Head of caudate nucleus (tissue), 42 donors: ENCODE measurements around the gene NTM.
A peak's percentile ranks its signal among the peaks of the same experiment; 100 is the strongest.
"Not testable (repeated sequence)": the region's sequence is repeated elsewhere in the genome, so short reads cannot be mapped to it uniquely, and the experiment has no call there.

Source experiments
- DNase-seq, 42 donors: peaks; one replicate each; pipeline versions ENCODE4 v3.0.0 to v3.0.0-alpha.2; 2020 to 2021; ENCODE audit warnings: mixed read lengths in 7 of 42
- intact Hi-C: fragments of 100-400 bp; cut with DNase I; formaldehyde crosslinking; loops from one replicate; pipeline ENCODE4 v1.15.0; 2022

The NTM gene

GRCh38 chr11:131678658-131679340 is 308.4 kb downstream of the NTM start:
- DNase-seq, result peak in 2 of 42 donors; percentile 9
- intact Hi-C loops, result loop anchor here (10.0 kb wide), 1 partner anchor 434 kb away; no protein-coding TSS in a partner anchor

- intact Hi-C loops, result not testable (repeated sequence)
- DNase-seq, result peak in 3 of 42 donors; percentile 0 to 3 (median 3)
Measured at GRCh38 chr11:131680448-131680847, 310.0 kb downstream of the NTM start.

DNA sequence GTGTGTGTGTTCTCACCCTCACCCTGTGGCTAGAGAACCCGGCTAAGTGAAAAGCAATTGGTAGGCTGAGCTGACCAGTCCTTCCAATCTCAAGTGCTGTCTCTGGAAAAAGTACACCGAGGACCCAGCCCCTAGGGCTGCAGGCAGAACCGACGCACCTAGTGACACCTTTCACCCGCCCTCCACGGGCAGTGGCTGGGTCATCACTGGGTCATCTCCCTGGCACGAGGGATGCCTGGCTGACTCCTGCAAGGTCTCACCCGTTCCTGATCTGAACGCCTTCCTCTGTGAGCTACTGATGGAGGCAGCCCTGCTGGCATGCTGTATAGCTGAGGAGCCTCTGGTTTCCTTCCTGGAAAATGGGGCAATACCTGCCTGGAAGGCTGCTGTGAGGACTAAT is 311.5 kb downstream of the NTM start:
- DNase-seq, result peak in 4 of 42 donors; percentile 2 to 9 (median 3)
- intact Hi-C loops, result no loop called here

DNA sequence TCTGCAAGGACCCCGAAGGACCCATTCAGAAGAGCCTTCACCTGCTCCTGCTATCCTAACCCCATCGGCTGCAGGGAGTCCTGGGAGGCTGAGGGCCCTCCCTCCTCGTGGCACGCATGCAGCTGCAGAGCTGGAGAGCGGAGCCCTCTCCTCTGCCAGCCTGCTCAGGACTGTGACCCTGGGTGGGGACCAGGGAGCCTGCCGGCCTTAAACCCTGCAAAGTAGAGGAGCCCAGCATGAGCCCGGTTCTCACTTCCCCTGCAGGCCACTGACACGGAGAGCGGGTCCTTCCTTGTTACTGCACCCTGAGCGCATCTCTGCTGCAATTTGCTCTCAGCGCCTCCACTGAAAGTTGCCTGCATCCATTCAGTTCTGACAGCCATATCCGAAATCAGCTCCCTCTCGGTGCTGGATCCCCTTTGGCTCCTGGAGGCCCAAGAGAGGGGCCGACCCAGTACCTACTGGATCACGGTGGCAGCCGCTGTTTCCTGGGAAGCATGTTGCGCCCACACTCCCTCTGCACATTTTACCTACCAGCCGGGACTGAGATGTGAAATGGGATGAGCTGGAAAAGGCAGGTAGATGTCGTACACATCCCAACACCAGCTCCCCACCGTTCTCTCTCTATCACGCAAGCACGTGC is 312.1 kb downstream of the NTM start:
- intact Hi-C loops, result no loop called here
- peak in 7 of 42 donors; percentile 3 to 48 (median 15) for DNase-seq

DNA sequence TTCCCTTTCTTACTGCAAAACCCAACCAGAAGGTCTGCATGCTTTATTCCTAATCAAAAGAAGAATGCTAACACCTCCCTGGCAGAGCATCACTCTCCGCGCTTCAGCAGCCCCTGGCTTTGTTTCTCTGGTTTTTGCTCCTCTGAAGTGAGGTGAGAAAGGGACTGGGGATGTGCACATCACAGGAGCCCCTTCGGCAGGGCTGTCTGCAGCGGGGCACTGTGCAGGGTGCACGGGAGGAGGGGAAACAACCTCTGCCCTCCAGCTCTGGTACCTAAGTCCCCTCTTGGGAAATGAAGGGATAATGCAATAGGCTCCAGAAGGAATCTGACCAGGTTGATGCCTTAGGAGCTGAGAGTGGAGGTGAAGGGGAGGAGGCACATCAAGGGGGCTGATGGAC is 312.7 kb downstream of the NTM start:
- DNase-seq, result peak in 2 of 42 donors; percentile 7

DNA sequence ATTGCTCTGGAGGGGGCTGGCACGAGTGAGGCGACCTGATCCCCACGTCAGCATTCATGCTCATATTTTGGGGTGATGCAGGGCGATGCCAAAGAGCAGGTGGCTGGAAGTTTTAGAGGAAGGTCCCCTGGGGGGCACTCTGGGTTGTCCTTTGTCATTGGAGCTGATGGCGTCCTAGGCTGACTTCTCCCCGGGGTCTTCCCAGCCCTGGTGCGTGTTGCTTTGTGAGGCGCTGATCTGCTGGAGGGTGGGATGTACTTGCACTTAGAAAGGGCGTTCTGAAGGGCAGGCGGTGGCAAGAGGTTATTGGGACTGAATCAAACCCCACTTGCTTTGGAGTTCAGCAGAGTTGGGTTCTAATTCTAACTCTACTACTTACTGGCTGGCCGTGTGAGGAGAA is 313.3 kb downstream of the NTM start:
- intact Hi-C loops, result no loop called here
- DNase-seq, result peak in 4 of 42 donors; percentile 0 to 38 (median 4)

More for the DNA sequence above, 312.7 kb downstream of the NTM start:
- intact Hi-C loops, result no loop called here

- DNase-seq, result peak in 3 of 42 donors; percentile 6 to 44 (median 9)
- intact Hi-C loops, result no loop called here
Measured at GRCh38 chr11:131684111-131685060, 314.0 kb downstream of the NTM start.

GRCh38 chr11:131685206-131685605 is 314.8 kb downstream of the NTM start:
- no peak for DNase-seq
- intact Hi-C loops, result no loop called here

- DNase-seq, result no peak
- intact Hi-C loops, result no loop called here
Measured at GRCh38 chr11:131685906-131686305, 315.5 kb downstream of the NTM start.

DNA sequence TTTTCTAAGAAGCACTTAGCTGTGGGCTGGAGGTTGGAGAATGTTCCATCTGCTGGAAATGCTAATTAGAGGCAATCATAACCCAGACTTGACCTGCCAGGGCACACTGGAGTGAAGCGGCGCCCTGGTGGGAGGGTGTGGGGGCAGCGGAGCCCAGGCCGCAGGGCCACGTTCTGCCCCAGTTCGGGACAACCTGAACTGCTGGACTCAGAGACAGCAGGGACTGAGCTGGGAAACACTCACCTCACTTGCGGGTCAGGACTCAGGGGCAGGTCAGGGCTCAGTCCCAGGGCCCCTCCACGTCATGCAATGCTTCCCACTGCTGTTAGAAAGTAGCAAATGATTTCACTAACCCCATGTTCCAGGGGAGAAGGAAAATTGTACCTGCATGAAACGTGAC is 316.4 kb downstream of the NTM start:
- DNase-seq, result no peak
- intact Hi-C loops, result no loop called here

DNA sequence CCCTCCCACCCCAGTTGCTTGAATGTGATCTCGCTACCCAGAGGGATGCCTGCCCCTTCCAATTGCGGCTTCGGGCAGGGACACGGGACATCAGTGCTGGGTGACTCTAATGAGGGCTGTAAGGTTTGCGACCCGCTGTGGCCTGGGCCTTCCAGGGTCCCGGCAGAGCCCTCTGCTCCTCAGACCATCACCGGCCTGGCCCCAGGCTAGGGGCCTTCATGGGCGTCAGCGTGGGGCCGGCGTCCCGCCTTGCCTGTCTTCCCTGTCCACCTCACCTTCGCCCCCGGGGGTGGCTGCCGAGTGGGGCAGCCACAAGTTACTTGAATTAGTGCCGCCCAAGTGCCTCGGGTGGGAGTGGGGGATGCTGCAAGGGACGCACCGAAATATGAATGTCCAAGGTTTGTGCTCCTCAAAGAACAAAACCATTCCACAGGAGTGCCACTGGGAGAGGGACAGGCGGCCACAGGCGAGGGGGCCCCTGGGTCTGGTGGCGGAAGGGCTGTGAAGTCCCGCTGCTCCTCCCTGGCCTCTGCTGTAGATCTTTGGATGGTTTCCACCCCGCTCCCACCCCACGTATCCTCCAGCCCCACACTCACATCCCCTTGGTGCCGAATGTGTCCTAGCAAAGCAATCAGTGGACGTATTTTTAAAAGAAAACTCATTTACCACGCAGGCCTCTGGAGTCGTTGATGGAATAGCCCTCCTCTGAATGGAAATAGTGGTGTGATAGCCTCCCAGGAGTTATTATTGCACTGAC is 317.1 kb downstream of the NTM start:
- DNase-seq, result no peak
- intact Hi-C loops, result no loop called here

GRCh38 chr11:131688048-131688693 is 317.8 kb downstream of the NTM start:
- peak; percentile 58 to 90 (median 82) for DNase-seq
- intact Hi-C loops, result no loop called here

GRCh38 chr11:131689049-131689925 is 318.9 kb downstream of the NTM start:
- intact Hi-C loops, result no loop called here
- no peak for DNase-seq

DNA sequence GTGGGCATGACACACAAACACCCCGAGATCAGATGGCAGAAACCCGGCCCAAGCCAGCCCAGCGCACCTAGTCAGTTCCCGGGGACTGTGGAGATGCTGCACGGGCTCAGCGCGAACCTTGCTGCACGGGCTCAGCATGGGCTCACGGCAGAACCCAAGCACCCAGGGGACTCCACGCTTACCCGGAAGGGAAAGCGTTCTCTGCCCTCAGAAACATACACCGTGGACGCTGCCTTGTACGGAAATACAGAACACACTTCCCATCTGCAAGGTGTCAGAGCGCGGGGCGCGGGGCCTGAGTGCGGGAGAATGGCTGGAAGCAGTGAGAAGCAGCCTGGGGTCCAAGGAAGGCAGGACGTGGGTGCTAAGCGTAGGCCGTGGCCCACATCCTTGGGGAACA is 319.9 kb downstream of the NTM start:
- DNase-seq, result no peak
- intact Hi-C loops, result no loop called here

- intact Hi-C loops, result no loop called here
- no peak for DNase-seq
Measured at GRCh38 chr11:131690776-131691175, 320.4 kb downstream of the NTM start.

DNA sequence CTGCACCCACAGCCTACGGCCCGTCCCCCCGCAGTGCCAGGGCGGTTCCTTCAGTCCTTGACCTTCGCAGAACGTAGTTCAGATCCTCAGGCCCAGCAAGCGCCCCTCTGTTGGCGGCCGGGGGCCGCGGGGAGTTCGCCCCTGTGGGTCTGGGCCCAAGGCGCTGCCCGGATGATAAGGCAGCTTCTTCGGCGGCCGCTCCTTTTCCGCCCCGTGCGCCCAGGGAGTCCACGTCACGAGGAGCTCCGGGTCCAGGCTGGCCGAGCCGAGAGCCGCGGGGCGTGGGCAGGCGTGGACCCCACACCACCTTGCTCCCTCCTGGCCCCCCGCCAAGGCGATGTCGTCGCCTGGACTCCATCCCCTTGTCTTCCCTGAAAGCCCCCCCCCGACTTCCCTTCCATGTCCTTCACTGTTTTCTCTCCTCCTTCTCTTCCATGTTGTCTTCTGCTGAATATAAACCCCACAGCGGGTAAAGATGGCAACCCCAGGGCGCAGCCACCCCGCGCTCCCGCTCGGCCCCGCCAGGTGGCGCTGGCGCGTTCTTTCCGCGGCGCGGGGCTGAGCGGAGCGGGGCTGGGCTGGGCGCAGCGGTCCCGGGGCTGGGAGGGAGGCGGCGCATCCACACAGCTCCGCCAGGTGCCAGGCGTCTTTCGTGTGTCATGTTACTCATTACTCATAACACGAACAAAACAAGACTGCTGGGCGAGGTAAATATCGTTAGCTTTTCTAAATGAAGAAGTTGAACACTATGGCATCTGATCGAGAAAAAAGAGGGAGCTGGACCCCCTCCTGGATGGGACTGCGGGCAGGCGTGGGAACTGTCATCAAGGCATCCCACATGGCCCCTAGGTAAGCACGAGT is 321.0 kb downstream of the NTM start:
- no peak for DNase-seq
- intact Hi-C loops, result no loop called here

DNA sequence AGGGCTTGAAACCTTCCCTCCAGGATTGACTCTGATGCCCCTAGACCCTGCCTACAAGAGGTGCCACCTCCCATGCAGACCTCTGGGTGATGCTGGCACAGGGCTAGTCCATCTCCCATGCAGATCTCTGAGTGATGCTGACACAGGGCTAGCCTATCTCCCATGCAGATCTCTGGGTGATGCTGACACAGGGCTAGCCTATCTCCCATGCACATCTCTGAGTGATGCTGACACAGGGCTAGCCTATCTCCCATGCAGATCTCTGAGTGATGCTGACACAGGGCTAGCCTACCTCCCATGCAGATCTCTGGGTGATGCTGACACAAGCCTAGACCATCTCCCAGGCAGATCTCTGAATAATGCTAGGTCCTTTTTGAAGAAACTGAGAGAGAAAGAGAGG is 321.7 kb downstream of the NTM start:
- intact Hi-C loops, result no loop called here
- no peak for DNase-seq
